Left forelimb (tissue), 1 donor: ENCODE data around the gene HTD2.
"Not testable (repeated sequence)": the region's sequence is repeated elsewhere in the genome, so short reads cannot be mapped to it uniquely, and the experiment has no call there.

Source experiments
- DNase-seq: peaks from one replicate; pipeline ENCODE4 v3.0.0-alpha.2; 2018; ENCODE audit warnings: low spot score

Gene HTD2

GRCh38 chr3:58305882-58306711, at the start of gene HTD2, which contains the start of gene RPP14:
Gene HTD2, plus strand, starts transcription at chr3:58306520. Its CDS starts 11,094 bp downstream, at chr3:58317614.
Gene RPP14, plus strand, starts transcription at chr3:58306245. Its CDS starts 4,085 bp downstream, at chr3:58310330.
- peak; percentile 98 for DNase-seq

GRCh38 chr3:58258392-58259055, 47.8 kb upstream of the HTD2 start:
- DNase-seq: no peak

DNA sequence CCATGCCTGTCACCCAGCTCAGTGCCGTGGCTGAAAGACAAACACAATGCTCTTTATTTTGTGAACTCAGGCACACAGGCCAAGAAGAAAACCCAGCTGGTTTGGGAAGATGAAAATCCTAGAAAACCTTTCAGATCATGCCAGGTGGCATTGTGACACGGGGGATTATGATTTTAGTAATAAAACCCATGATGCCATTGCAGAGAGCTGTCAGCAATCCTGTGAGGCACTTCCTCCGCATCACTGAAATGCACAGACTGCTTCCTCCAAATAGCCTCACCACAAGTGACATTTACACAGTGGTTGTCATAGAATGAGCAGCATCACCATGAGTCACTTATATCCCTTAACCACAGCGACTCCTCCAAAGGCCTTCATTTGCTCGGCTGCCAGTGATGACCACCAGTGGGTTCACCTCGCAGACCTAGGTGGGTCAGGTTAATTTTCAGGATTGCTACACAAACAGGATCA, 46.0 kb upstream of the HTD2 start:
- no peak for DNase-seq

DNA sequence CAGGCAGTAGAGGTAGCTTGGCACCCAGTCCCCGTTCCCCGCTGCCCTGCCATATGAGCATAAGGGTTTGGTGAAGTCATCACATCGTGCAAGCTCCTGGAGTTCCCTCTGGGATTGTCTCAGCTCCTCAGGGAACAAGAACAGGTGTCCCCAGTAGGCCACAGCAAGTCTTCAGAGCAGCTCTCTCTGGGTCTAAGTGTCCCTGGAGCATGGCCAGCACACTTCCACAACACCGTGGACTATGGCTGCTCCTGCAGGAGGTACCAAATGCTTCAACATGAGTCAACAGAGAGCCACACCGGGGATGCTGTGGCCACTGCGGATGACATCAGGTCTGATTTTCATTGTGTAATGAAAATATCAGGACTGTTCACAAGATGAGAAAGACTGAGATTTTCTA, 45.6 kb upstream of the HTD2 start:
- DNase-seq: no peak

DNA sequence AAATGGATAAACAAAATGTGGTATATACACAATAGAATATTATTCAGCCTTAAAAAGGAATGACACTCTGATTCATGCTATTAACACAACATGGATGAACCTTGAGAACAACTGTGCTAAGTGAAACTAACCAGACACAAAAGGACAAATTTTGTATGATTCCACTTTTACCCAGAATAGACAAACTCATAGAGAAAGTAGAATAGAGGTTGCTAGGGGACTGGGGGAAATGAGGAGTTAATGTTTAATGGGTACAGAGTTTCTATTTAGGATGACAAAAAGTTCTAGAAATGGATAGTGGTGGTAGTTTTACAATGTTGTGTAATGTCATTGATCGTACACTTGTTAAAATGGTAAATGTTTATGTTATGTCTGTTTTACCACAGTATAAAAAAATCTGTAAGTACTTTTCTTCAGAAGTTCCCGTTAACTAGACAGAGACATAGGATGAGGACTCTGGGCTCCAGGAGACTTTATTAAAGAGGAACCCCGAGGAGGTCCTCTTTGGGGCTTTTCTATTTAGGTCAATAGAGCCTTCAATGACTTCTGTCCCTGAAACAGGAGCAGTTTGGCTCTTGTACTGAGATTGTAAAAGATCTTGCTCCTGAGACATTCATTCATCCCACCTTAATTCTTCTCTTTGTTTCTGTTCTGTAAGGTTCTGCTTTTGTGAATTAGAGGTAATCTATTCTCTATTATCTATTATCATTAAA, 44.2 kb upstream of the HTD2 start:
- DNase-seq: no peak

DNA sequence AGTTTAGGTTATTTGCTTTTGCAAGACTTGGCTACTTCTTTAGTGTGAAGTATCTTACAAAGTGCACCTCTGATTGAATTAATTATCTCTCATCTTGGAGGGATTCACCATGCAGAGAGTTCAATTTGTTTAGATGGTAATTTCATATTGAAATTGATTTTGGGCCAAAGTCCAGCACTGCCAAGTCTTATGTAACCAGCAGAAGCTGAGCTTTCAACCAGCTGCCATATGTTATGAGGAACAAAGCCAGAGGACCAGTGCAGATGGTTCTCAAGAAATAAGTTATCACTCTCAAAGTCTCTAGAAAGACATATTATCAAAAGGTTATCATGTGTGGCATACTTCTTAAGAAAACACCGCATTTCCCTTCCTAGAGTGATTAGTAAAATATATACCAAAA, 39.7 kb upstream of the HTD2 start:
- DNase-seq: no peak

DNA sequence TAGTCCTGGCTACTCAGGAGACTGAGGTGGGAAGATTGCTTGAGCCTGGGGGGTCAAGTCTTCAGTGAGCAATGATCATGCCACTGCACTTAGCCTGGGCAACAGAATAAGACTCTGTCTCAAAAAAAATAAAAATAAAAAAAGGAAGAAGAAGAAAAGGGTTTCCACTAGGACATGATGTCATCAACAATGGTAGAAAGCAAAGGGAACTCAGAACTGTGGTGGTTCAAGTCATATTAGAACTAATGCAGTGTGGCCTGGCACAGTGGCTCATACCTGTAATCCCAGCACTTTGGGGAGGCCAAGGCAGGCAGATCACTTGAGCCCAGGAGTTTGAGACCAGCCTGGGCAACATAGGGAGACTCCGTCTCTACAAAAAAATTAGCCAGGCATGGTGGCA, 38.8 kb upstream of the HTD2 start:
- not testable (repeated sequence) for DNase-seq

GRCh38 chr3:58269356-58269755, 37.0 kb upstream of the HTD2 start:
- DNase-seq: no peak

DNA sequence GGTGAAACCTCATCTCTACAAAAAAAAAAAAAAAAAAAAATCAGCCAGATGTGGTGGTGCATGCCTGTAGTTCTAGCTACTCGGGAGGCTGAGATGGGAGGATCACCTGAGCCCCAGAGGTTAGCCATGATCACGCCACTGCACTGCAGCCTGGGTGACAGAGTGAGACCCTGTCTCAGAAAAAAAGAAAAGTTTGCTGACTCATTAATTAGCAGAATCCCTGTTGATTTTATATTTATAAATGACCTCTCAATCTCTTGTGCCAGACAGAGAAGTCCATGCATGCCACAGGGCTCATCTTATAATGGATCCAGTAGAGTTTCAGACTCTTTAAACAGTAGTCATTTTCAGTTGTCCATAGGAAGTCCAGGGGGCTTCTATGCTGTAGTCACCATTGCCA, 35.8 kb upstream of the HTD2 start:
- no peak for DNase-seq

DNA sequence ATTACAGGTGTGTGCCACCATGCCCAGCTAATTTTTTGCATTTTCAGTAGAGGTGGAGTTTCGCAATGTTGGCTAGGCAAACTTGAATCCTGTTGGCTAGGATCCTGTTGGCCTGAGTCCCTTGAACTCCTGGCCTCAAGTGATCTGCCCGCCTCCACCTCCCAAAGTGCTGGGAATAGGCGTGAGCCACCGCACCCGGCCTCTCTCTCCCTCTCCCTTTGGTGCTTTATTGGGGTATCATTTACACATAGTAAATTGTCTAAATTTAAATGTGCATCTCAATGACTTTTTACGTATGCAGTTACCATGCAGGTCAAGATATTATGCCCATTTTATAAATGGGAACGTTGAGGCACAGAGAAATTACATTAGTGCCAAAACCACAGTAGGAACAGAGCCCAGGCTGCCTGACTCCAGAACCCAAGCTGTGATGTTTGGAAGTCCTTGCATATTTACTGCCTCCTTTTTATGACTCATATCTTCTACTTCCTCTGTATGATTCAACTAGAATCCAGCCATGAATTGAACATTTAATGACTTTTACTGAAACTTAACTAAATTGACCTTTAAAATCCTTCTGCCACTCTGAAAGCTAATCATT, 34.3 kb upstream of the HTD2 start:
- DNase-seq: no peak

GRCh38 chr3:58272891-58273290, 33.4 kb upstream of the HTD2 start:
- DNase-seq: no peak

- DNase-seq: not testable (repeated sequence)
Observed at GRCh38 chr3:58273362-58273761, 33.0 kb upstream of the HTD2 start.

GRCh38 chr3:58274027-58274614, 32.2 kb upstream of the HTD2 start:
- no peak for DNase-seq

- DNase-seq: no peak
Observed at GRCh38 chr3:58281069-58281468, 25.3 kb upstream of the HTD2 start.

GRCh38 chr3:58285334-58285733, 21.0 kb upstream of the HTD2 start:
- DNase-seq: no peak

- no peak for DNase-seq
Observed at GRCh38 chr3:58287354-58287753, 19.0 kb upstream of the HTD2 start.

GRCh38 chr3:58288011-58288728, 18.1 kb upstream of the HTD2 start:
- no peak for DNase-seq

- not testable (repeated sequence) for DNase-seq
Observed at GRCh38 chr3:58288964-58289613, 17.2 kb upstream of the HTD2 start.

GRCh38 chr3:58290446-58290845, 15.9 kb upstream of the HTD2 start:
- not testable (repeated sequence) for DNase-seq

DNA sequence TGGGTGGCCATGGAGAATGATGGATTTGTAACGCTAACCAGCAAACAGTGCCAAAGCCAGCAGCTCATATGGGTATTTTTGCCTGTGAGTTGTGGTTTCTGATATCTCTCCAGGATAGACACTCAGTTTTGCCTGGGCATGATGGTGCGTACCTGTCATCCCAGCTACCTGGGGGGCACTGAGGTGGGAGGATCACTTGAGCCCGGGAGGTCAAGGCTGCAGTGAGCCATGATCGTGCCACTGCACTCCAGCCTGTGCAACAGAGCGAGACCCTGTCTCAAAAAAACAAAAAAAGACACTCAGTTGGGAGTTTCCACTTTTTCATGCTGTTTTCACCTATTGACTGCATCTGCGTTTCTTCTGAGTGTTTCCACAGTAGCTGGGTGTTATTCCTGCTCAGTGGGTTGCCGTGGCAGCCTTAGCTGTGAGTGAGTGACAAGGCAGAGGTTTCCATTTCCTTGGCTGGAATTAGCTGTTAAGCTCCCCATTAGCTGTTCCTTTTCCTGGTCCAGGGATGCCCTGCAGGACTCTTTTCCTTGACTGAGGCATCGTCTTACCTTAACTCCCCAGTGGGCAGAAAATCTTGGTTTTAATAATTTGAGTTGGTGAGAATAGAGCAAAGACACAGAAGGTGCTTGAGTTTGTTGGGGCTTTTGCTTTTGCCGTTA, 14.5 kb upstream of the HTD2 start:
- no peak for DNase-seq
